KG1 (cell line): ENCODE data around the gene DHPS.
"Not testable (repeated sequence)": the region's sequence is repeated elsewhere in the genome, so short reads cannot be mapped to it uniquely, and the experiment has no call there.

Experiments used
- DNase-seq: peaks from one replicate; lab custom pipeline; 2025; lab: John Stamatoyannopoulos, UW

DHPS gene

GRCh38 chr19:12681074-12681987 is at the start of gene DHPS:
Gene DHPS, minus strand, starts transcription at chr19:12681880. Its CDS starts 114 bp downstream, at chr19:12681766.
- DNase-seq, result peak; percentile 89

GRCh38 chr19:12731337-12731736 is 49.7 kb upstream of the DHPS start:
- no peak for DNase-seq

GRCh38 chr19:12730064-12730463 is 48.4 kb upstream of the DHPS start:
- no peak for DNase-seq

- no peak for DNase-seq
Observed at GRCh38 chr19:12727745-12728433, 46.2 kb upstream of the DHPS start.

GRCh38 chr19:12726988-12727316 is 45.3 kb upstream of the DHPS start:
- DNase-seq, result no peak

- DNase-seq, result not testable (repeated sequence)
Observed at GRCh38 chr19:12725612-12726011, 43.9 kb upstream of the DHPS start.

GRCh38 chr19:12723641-12724426 is 42.2 kb upstream of the DHPS start, which contains the start of gene TNPO2:
Gene TNPO2, minus strand, starts transcription at chr19:12723932. Its CDS starts 2,955 bp downstream, at chr19:12720977.
- DNase-seq, result peak; percentile 48

GRCh38 chr19:12723381-12723640 is 41.6 kb upstream of the DHPS start:
- DNase-seq, result no peak

- DNase-seq, result peak; percentile 95
Observed at GRCh38 chr19:12722566-12723380, 41.1 kb upstream of the DHPS start.

- peak; percentile 18 for DNase-seq
Observed at GRCh38 chr19:12721656-12722565, 40.2 kb upstream of the DHPS start.

GRCh38 chr19:12720851-12721655 is 39.4 kb upstream of the DHPS start:
- DNase-seq, result no peak

- DNase-seq, result no peak
Observed at GRCh38 chr19:12720296-12720695, 38.6 kb upstream of the DHPS start.

GRCh38 chr19:12715929-12716328 is 34.2 kb upstream of the DHPS start:
- no peak for DNase-seq

- no peak for DNase-seq
Observed at GRCh38 chr19:12715102-12715501, 33.4 kb upstream of the DHPS start.

GRCh38 chr19:12713304-12713703 is 31.6 kb upstream of the DHPS start:
- DNase-seq, result not testable (repeated sequence)

- DNase-seq, result not testable (repeated sequence)
Observed at GRCh38 chr19:12712077-12712476, 30.4 kb upstream of the DHPS start.

GRCh38 chr19:12711187-12711586 is 29.5 kb upstream of the DHPS start:
- DNase-seq, result no peak

GRCh38 chr19:12708641-12709040 is 27.0 kb upstream of the DHPS start:
- DNase-seq, result no peak

GRCh38 chr19:12706332-12706718 is 24.6 kb upstream of the DHPS start:
- no peak for DNase-seq
